HepG2 (cell line): ENCODE results near the gene MRFAP1L1. TPM values are rescaled to one million over a fixed set of nuclear protein-coding genes. Genes with fewer than 3 reads are reported as not detected.

Experiments
- ARNT2 ChIP-seq: sonication (generic); formaldehyde crosslinking; IDR thresholded peaks from 2 replicates; pipeline ENCODE4 v1.8.0; 2022; ENCODE audit warnings: mild to moderate bottlenecking, low read depth, missing genetic modification reagents, moderate library complexity
- CCDC6 ChIP-seq: sonication (generic); formaldehyde crosslinking; IDR thresholded peaks from 2 replicates; pipeline ENCODE4 v1.8.1; 2022; ENCODE audit warnings: mild to moderate bottlenecking, missing genetic modification reagents, moderate library complexity
- ETV5 ChIP-seq: IDR thresholded peaks from 2 replicates; pipeline ENCODE4 v1.6.1; 2018; ENCODE audit warnings: missing biosample characterization, missing genetic modification reagents, inconsistent platforms, borderline replicate concordance
- EZH2 ChIP-seq: conservative IDR thresholded peaks from 2 replicates; pipeline ENCODE4 v1.6.1; 2012; ENCODE audit warnings: mild to moderate bottlenecking, low read depth, low read length, moderate library complexity
- FIP1L1 ChIP-seq: fragments of 200-400 bp; formaldehyde crosslinking; IDR thresholded peaks from 2 replicates; pipeline ENCODE4 v1.6.1; 2018; ENCODE audit warnings: low read depth, mild to moderate bottlenecking, low read length, moderate library complexity, borderline replicate concordance; ENCODE audit not compliant: insufficient read depth
- FOSL1 ChIP-seq: sonication (generic); formaldehyde crosslinking; IDR thresholded peaks from 2 replicates; pipeline ENCODE4 v1.9.0; 2021; ENCODE audit warnings: missing genetic modification reagents, borderline replicate concordance
- KDM3A ChIP-seq: IDR thresholded peaks from 2 replicates; pipeline ENCODE4 v1.6.1; 2018; ENCODE audit warnings: low read depth, missing compliant biosample characterization
- MAFG ChIP-seq: sonication (generic); formaldehyde crosslinking; IDR thresholded peaks from 2 replicates; pipeline ENCODE4 v1.5.1; 2020; ENCODE audit warnings: mild to moderate bottlenecking, missing genetic modification reagents
- MED1 ChIP-seq: sonication (generic); formaldehyde crosslinking; IDR thresholded peaks from 2 replicates; pipeline ENCODE4 v1.4.0; 2020; ENCODE audit warnings: missing genetic modification reagents
- MEF2D ChIP-seq: sonication (generic); formaldehyde crosslinking; IDR thresholded peaks from 2 replicates; pipeline ENCODE4 v1.5.1; 2020; ENCODE audit warnings: mild to moderate bottlenecking, missing genetic modification reagents
- MTA1 ChIP-seq: sonication (generic); formaldehyde crosslinking; IDR thresholded peaks from 2 replicates; pipeline ENCODE4 v1.4.0; 2020; ENCODE audit warnings: missing genetic modification reagents, mild to moderate bottlenecking, borderline replicate concordance
- MYC ChIP-seq: sonication (generic); formaldehyde crosslinking; IDR thresholded peaks from 2 replicates; pipeline ENCODE4 v1.9.0; 2021; ENCODE audit warnings: missing genetic modification reagents, borderline replicate concordance
- NRL ChIP-seq: sonication (generic); formaldehyde crosslinking; IDR thresholded peaks from 2 replicates; pipeline ENCODE4 v1.5.0; 2020; ENCODE audit warnings: missing genetic modification reagents, mild to moderate bottlenecking, moderate library complexity, borderline replicate concordance
- RFXANK ChIP-seq: IDR thresholded peaks from 2 replicates; pipeline ENCODE4 v1.6.1; 2016
- SRY ChIP-seq: sonication (generic); formaldehyde crosslinking; IDR thresholded peaks from 2 replicates; pipeline ENCODE4 v1.8.0; 2022; ENCODE audit warnings: mild to moderate bottlenecking, missing genetic modification reagents
- ZNF124 ChIP-seq: sonication (generic); formaldehyde crosslinking; IDR thresholded peaks from 2 replicates; pipeline ENCODE4 v1.4.0; 2020; ENCODE audit warnings: missing genetic modification reagents
- ZNF546 ChIP-seq: sonication (generic); formaldehyde crosslinking; conservative IDR thresholded peaks from 2 replicates; pipeline ENCODE4 v1.8.1; 2023; ENCODE audit warnings: mild to moderate bottlenecking, missing genetic modification reagents
- ZNF670 ChIP-seq: sonication (generic); formaldehyde crosslinking; IDR thresholded peaks from 2 replicates; pipeline ENCODE4 v1.8.0; 2022; ENCODE audit warnings: mild to moderate bottlenecking, missing genetic modification reagents, borderline replicate concordance
- ZNF674 ChIP-seq: sonication (generic); formaldehyde crosslinking; IDR thresholded peaks from 2 replicates; pipeline ENCODE4 v1.5.0; 2020; ENCODE audit warnings: low read depth, mild to moderate bottlenecking, missing genetic modification reagents
- ZNF768 ChIP-seq: sonication (generic); formaldehyde crosslinking; IDR thresholded peaks from 2 replicates; pipeline ENCODE4 v1.4.0; 2020; ENCODE audit warnings: missing genetic modification reagents
- ZNF775 ChIP-seq: sonication (generic); formaldehyde crosslinking; IDR thresholded peaks from 2 replicates; pipeline ENCODE4 v1.4.0; 2020; ENCODE audit warnings: missing genetic modification reagents, mild to moderate bottlenecking, moderate library complexity, borderline replicate concordance
- ZNF788 ChIP-seq: sonication (generic); formaldehyde crosslinking; IDR thresholded peaks from 2 replicates; pipeline ENCODE4 v1.5.0; 2020; ENCODE audit warnings: mild to moderate bottlenecking, missing genetic modification reagents, borderline replicate concordance
- polyA plus RNA-seq, 8 experiments: library from polyadenylated mRNA; depleted of rRNA in 3 of 8; stranded (reverse) in 7 of 8; unstranded in 1 of 8; fragments of >200 nt; fragmentation: Illumina TruSeq in 4 of 8; extraction: Trizol in 4 of 8; gene quantifications; 2 replicates each; pipeline versions ENCODE4 v1.2.1 to v1.2.3, GENCODE V29; 2011 to 2016; ENCODE audit warnings: low read depth in 4 of 8, missing spikeins in 1 of 8, mixed read lengths in 1 of 8; ENCODE audit not compliant: insufficient read depth in 1 of 8
- total RNA-seq, 5 experiments: library from RNA; depleted of rRNA; stranded (reverse); fragments of >200 nt; fragmentation: Illumina TruSeq; extraction: Trizol; gene quantifications; 2 replicates each; pipeline ENCODE4 v1.2.3, GENCODE V29; 2016; ENCODE audit warnings: low read depth in 1 of 5
- TF ChIP-seq, protein P1 (sequence below): sonication (generic); formaldehyde crosslinking; IDR thresholded peaks from 2 replicates; pipeline ENCODE4 v1.5.1; 2020; ENCODE audit warnings: mild to moderate bottlenecking, missing genetic modification reagents, moderate library complexity
- TF ChIP-seq, protein P2 (sequence below): sonication (generic); formaldehyde crosslinking; IDR thresholded peaks from 2 replicates; pipeline ENCODE4 v1.8.1; 2023; ENCODE audit warnings: mild to moderate bottlenecking, moderate library complexity, missing genetic modification reagents
- TF ChIP-seq, protein P3 (sequence below): sonication (generic); IDR thresholded peaks from 2 replicates; pipeline ENCODE4 v1.6.1; 2016; ENCODE audit warnings: low read depth, borderline replicate concordance

MRFAP1L1 gene
- total and polyA plus RNA-seq, 2 of the 13 experiments (the other 11 are each of a cell fraction or from before 2014, with no cell fraction given), result 44.8 to 76.6 TPM

DNA sequence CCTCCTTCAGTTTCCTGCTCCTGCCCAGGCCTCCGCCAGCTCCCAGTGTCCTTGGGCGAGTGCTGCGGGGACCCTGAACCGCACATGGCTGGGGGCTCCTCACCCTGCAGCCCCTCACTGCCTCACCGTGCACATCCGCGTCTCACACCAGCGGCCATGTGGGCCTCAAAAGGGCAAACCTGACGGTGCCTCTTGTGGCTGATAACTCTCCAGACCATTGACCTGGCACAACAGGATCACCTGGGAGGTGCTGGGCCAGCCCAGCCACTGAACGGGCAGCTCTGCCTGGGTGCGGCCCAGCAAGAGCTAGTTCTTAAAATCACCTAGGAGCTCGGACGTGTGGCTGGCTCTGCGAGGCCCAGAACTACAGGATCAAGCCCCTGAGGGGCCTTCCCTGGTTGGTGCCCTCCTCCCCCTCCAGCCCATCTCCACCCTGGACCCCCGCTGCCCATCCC is 20.1 kb downstream of the MRFAP1L1 start (continued):
- TF ChIP-seq, protein P1, sequence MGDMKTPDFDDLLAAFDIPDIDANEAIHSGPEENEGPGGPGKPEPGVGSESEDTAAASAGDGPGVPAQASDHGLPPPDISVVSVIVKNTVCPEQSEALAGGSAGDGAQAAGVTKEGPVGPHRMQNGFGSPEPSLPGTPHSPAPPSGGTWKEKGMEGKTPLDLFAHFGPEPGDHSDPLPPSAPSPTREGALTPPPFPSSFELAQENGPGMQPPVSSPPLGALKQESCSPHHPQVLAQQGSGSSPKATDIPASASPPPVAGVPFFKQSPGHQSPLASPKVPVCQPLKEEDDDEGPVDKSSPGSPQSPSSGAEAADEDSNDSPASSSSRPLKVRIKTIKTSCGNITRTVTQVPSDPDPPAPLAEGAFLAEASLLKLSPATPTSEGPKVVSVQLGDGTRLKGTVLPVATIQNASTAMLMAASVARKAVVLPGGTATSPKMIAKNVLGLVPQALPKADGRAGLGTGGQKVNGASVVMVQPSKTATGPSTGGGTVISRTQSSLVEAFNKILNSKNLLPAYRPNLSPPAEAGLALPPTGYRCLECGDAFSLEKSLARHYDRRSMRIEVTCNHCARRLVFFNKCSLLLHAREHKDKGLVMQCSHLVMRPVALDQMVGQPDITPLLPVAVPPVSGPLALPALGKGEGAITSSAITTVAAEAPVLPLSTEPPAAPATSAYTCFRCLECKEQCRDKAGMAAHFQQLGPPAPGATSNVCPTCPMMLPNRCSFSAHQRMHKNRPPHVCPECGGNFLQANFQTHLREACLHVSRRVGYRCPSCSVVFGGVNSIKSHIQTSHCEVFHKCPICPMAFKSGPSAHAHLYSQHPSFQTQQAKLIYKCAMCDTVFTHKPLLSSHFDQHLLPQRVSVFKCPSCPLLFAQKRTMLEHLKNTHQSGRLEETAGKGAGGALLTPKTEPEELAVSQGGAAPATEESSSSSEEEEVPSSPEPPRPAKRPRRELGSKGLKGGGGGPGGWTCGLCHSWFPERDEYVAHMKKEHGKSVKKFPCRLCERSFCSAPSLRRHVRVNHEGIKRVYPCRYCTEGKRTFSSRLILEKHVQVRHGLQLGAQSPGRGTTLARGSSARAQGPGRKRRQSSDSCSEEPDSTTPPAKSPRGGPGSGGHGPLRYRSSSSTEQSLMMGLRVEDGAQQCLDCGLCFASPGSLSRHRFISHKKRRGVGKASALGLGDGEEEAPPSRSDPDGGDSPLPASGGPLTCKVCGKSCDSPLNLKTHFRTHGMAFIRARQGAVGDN (CRISPR knock-in tag), result peak; percentile 69
- TF ChIP-seq NRL (peak; percentile 64; the same call in 1 of the 2 replicates), RFXANK (no peak), EZH2 (no peak), MED1 (CRISPR knock-in tag) (no peak), ZNF674 (CRISPR knock-in tag) (0 out of 2 replicates have a peak, but pooled peaks have one; percentile 35), ZNF546 (CRISPR knock-in tag) (0 out of 2 replicates have a peak, but pooled peaks have one; percentile 10), KDM3A (CRISPR knock-in tag) (no peak), ZNF124 (no peak), MAFG (CRISPR knock-in tag) (no peak), CCDC6 (CRISPR knock-in tag) (0 out of 2 replicates have a peak, but pooled peaks have one; percentile 18), ETV5 (CRISPR knock-in tag) (0 out of 2 replicates have a peak, but pooled peaks have one; percentile 0), ZNF788 (CRISPR knock-in tag) (peak; percentile 10; the same call in 1 of the 2 replicates), ARNT2 (CRISPR knock-in tag) (0 out of 2 replicates have a peak, but pooled peaks have one; percentile 20), ZNF775 (no peak), MYC (peak; percentile 32; the same call in 1 of the 2 replicates), MEF2D (CRISPR knock-in tag) (0 out of 2 replicates have a peak, but pooled peaks have one; percentile 7), ZNF670 (CRISPR knock-in tag) (0 out of 2 replicates have a peak, but pooled peaks have one; percentile 9), SRY (peak; percentile 18; the same call in 1 of the 2 replicates), ZNF768 (CRISPR knock-in tag) (peak; percentile 59; the same call in 1 of the 2 replicates), FOSL1 (CRISPR knock-in tag) (no peak), MTA1 (CRISPR knock-in tag) (0 out of 2 replicates have a peak, but pooled peaks have one; percentile 9), FIP1L1 (0 out of 2 replicates have a peak, but pooled peaks have one; percentile 16)
- TF ChIP-seq, protein P2, sequence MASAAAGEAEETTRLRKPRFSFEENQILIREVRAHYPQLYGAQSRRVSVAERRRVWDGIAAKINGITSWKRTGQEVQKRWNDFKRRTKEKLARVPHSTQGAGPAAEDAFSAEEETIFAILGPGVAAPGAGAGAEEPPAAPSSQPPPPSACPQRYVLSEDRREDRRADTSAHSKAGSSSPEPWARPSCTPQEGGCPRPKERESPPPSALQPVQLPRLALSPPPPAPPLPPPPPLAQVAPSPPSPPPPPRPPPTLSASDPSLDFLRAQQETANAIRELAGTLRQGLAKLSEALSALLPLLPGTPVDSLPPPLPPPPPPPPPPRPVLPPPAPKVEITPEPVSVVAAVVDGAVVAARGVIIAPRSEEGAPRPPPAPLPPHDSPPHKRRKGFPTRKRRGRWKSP (CRISPR knock-in tag), result no peak
- TF ChIP-seq, protein P3, sequence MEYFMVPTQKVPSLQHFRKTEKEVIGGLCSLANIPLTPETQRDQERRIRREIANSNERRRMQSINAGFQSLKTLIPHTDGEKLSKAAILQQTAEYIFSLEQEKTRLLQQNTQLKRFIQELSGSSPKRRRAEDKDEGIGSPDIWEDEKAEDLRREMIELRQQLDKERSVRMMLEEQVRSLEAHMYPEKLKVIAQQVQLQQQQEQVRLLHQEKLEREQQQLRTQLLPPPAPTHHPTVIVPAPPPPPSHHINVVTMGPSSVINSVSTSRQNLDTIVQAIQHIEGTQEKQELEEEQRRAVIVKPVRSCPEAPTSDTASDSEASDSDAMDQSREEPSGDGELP, result peak; percentile 16; the same call in 1 of the 2 replicates
